RWPE1 (cell line): ENCODE results near the gene FFAR3.

ENCODE experiments used
- CTCF ChIA-PET: fragments of 350-600 bp; sonication (Branson Sonifier 250); formaldehyde crosslinking; extraction: SDS; loops from one replicate; lab custom pipeline; 2021; lab: Yijun Ruan, JAX
- POLR2A ChIA-PET: fragments of 400-600 bp; formaldehyde crosslinking; extraction: SDS; loops from one replicate; lab custom pipeline; 2020; ENCODE audit warnings: antibody characterized with exemption; ENCODE audit not compliant: low non-redundant PET; lab: Yijun Ruan, JAX
- DNase-seq: peaks from one replicate; pipeline ENCODE4 v3.0.0; 2012; ENCODE audit warnings: low spot score
- H3K27ac ChIP-seq: fragments of 450-650 bp; 2 replicates; pipeline ENCODE4 v1.5.1; 2017
- TF ChIP-seq, protein P1 (sequence below): fragments of 450-650 bp; conservative IDR thresholded peaks from 2 replicates; pipeline ENCODE4 v1.5.1; 2017; ENCODE audit warnings: low read depth, mild to moderate bottlenecking

Gene FFAR3

DNA sequence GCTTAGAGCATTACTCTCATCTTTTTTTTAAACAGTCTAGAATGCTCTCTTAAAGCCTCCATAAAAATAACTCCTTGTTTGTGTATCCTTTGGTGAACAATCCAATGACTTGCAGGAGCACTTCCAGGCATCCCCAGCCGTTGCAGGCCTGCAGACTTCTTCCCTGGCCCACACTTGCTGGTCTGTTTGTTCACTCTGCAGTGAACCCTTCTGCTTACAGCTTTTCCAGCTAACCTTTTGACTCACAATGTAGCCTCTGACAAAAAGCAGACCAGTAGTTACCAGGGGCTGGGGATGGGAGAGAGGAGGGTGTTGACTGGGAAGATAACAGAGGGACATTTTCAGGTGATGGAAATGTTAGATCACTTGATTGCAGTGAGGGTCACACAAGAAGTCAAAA is 21.7 kb downstream of the FFAR3 start:
- TF ChIP-seq, protein P1, sequence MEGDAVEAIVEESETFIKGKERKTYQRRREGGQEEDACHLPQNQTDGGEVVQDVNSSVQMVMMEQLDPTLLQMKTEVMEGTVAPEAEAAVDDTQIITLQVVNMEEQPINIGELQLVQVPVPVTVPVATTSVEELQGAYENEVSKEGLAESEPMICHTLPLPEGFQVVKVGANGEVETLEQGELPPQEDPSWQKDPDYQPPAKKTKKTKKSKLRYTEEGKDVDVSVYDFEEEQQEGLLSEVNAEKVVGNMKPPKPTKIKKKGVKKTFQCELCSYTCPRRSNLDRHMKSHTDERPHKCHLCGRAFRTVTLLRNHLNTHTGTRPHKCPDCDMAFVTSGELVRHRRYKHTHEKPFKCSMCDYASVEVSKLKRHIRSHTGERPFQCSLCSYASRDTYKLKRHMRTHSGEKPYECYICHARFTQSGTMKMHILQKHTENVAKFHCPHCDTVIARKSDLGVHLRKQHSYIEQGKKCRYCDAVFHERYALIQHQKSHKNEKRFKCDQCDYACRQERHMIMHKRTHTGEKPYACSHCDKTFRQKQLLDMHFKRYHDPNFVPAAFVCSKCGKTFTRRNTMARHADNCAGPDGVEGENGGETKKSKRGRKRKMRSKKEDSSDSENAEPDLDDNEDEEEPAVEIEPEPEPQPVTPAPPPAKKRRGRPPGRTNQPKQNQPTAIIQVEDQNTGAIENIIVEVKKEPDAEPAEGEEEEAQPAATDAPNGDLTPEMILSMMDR = no peak
- CTCF ChIA-PET = no interaction called here
- POLR2A ChIA-PET = no interaction called here

DNA sequence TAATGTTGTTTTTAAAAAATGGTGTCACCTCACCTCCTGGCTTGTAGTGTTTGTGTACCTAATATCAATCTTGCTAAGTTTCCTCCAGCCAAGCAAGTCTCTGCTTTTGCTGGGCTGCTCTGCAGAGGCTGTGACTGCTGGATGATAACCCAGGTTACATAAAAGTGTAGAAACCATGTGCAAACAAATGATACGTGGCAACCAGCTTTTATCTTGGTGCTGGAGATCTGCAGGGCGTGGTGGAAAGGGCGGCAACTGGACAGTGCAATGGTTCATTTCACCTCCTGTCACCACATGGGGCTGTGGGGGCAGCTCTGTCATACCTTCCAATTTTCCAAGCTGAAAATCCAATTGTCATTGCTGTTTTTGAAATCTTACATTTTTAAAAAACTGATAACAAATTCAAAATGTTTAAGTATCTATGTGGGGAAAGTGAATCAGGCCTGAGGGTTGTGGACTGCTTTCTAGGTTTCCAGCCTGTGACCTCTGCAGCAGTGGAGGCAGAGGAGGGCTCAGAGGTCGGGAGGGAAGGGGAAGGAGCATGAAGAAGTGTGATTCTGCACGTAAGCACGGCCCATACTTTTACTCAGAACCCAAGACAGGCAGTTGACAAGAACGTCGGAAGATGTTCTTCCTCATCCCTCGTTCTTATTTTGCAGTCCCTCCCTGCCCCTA is 22.3 kb downstream of the FFAR3 start:
- POLR2A ChIA-PET = no interaction called here
- CTCF ChIA-PET = no interaction called here
- DNase-seq = no peak

More for the DNA sequence above, 21.7 kb downstream of the FFAR3 start:
- DNase-seq = no peak
- H3K27ac ChIP-seq = no peak overlapping the region

DNA sequence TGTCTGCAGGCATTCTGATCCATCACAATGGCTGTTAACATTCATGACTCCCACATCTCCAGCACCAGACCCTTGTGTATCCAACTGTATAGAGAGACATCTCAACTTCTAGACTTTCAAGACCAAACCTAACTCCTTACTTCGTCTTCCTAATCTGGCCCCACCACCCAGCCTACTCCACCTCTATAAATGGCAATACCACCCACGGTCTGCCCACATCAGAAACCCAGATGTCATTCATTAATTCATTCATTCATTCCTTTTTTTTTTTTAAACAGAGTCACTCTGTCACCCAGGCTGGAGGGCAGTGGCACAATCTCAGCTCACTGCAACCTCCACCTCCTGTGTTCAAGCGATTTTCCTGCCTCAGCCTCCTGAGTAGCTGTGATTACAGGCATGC is 23.1 kb downstream of the FFAR3 start:
- ChIA-PET CTCF (no interaction called here), POLR2A (no interaction called here)
- H3K27ac ChIP-seq = no peak overlapping the region
- no peak for DNase-seq
- TF ChIP-seq, protein P1 = no peak

More for the DNA sequence above, 22.3 kb downstream of the FFAR3 start:
- H3K27ac ChIP-seq = no peak overlapping the region
- TF ChIP-seq, protein P1 = no peak

GRCh38 chr19:35381926-35382325 is 23.7 kb downstream of the FFAR3 start:
- ChIA-PET CTCF (no interaction called here), POLR2A (no interaction called here)
- DNase-seq = no peak
- TF ChIP-seq, protein P1 = no peak
- H3K27ac ChIP-seq = no peak overlapping the region

- TF ChIP-seq, protein P1 = no peak
- no peak for DNase-seq
- CTCF ChIA-PET = interaction anchor here (0.6 kb wide), 1 partner anchor 79 kb away, joined by 3 read pairs; no protein-coding TSS in a partner anchor
- POLR2A ChIA-PET = no interaction called here
- H3K27ac ChIP-seq = no peak overlapping the region
These were observed 25.3 kb downstream of the FFAR3 start for GRCh38 chr19:35383536-35383935.

DNA sequence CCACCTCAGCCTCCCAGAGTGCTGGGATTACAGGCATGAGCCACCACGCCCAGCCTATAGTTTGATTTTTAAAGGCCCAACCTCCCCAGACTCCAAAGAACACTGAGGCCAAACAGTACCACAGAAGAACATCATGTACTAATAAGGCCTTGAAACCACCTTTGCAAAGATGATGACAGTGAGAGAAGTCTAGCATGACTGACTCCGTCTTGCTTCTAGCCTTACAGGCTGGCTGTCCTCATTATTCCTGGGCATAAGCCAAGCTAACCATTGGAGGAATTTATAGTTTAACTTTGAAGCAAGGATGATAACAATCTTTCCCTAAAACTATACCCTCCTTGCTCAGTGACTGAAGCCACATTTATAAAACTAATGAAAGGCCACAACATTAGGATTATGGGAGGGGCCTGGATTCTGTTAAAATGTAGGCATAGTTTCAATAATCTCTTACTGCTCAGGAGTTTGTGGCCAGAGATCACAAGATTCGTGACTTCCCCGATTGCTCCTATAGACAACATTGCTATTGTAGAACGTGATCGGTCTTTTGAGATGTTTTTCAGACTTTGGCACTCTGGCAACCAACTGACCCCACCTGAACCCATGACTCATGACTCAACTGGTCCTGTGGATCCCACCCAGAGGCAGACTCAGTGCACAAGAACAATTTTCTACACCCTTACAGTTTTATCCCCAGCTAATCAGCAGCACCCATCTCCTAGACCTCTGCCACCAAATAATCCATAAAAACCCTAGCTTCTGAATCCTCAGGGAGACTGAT is 30.2 kb downstream of the FFAR3 start:
- TF ChIP-seq, protein P1 = no peak
- ChIA-PET POLR2A (no interaction called here), CTCF (interaction anchor here (0.6 kb wide), 1 partner anchor 39 kb away, joined by 3 read pairs; no protein-coding TSS in a partner anchor)
- DNase-seq = no peak
- no peak overlapping the region for H3K27ac ChIP-seq
